Cardiac muscle cell (in vitro differentiated cells and primary cell): ENCODE data around the gene TENM3. TPM values are rescaled to one million over a fixed set of nuclear protein-coding genes. Genes with fewer than 3 reads are reported as not detected.

Experiments used
- DNase-seq, 2 donors: peaks; one replicate each; pipeline versions ENCODE4 v3.0.0 to v3.0.0-alpha.2; 2010 to 2017; ENCODE audit warnings: low read depth in 1 of 2, low spot score in 1 of 2
- H3K27ac ChIP-seq: fragments of 200-600 bp; sonication (generic); 2 replicates; pipeline ENCODE4 v1.5.1; 2016
- H3K27me3 ChIP-seq: fragments of 200-600 bp; sonication (generic); 2 replicates; pipeline ENCODE4 v1.6.0; 2016; ENCODE audit warnings: control low read depth
- H3K36me3 ChIP-seq: fragments of 200-600 bp; sonication (generic); 2 replicates; pipeline ENCODE4 v1.5.1; 2016; ENCODE audit warnings: control low read depth
- H3K4me1 ChIP-seq: fragments of 200-600 bp; sonication (generic); 2 replicates; pipeline ENCODE4 v1.8.1; 2017; ENCODE audit warnings: low read depth, mild to moderate bottlenecking, mixed run types
- H3K4me3 ChIP-seq: fragments of 200-600 bp; sonication (generic); 2 replicates; pipeline ENCODE4 v1.5.1; 2016; ENCODE audit warnings: mild to moderate bottlenecking
- H3K9me3 ChIP-seq: fragments of 200-600 bp; sonication (generic); 2 replicates; pipeline ENCODE4 v1.5.1; 2017; ENCODE audit warnings: low read depth, mild to moderate bottlenecking, control low read depth
- CTCF ChIP-seq: IDR thresholded peaks from 2 replicates; pipeline ENCODE4 v1.5.1; 2012; ENCODE audit warnings: low read depth, mild to moderate bottlenecking, low read length
- polyA plus RNA-seq: library from polyadenylated mRNA; unstranded; fragments of >200 nt; fragmentation: Nextera tagmentation; extraction: Ambion mirVana; gene quantifications from 2 replicates; pipeline ENCODE4 v1.2.1, GENCODE V29; 2016
- total RNA-seq: library from RNA; depleted of rRNA; stranded (reverse); fragments of >200 nt; gene quantifications from 2 replicates; pipeline ENCODE4 v1.2.3, GENCODE V29; 2016

TENM3 gene
- total and polyA plus RNA-seq, 2 experiments from 2014 or later = 12.5 to 24.8 TPM

GRCh38 chr4:182823576-182823975, 580.4 kb downstream of the TENM3 start:
- H3K4me3 ChIP-seq = no peak overlapping the region
- no peaks in the 10 kb centered on the region for H3K36me3 ChIP-seq
- peaks cover 4% of the 10 kb centered on the region for H3K4me1 ChIP-seq
- no peak overlapping the region for H3K27ac ChIP-seq
- no peak for DNase-seq
- no peak for TF ChIP-seq CTCF
- H3K9me3 ChIP-seq = no peaks in the 10 kb centered on the region
- no peaks in the 10 kb centered on the region for H3K27me3 ChIP-seq

- Histone ChIP-seq H3K27ac (no peak overlapping the region), H3K4me1 (peaks cover 4% of the 10 kb centered on the region), H3K27me3 (no peaks in the 10 kb centered on the region), H3K36me3 (no peaks in the 10 kb centered on the region), H3K4me3 (no peak overlapping the region), H3K9me3 (no peaks in the 10 kb centered on the region)
- no peak for TF ChIP-seq CTCF
- no peak for DNase-seq
These were observed 581.8 kb downstream of the TENM3 start for GRCh38 chr4:182825003-182825402.

GRCh38 chr4:182825786-182826185, 582.6 kb downstream of the TENM3 start:
- H3K9me3 ChIP-seq = no peaks in the 10 kb centered on the region
- H3K36me3 ChIP-seq = no peaks in the 10 kb centered on the region
- TF ChIP-seq CTCF = no peak
- no peak for DNase-seq
- no peak overlapping the region for H3K4me3 ChIP-seq
- H3K27ac ChIP-seq = no peak overlapping the region
- peaks cover 4% of the 10 kb centered on the region for H3K4me1 ChIP-seq
- H3K27me3 ChIP-seq = no peaks in the 10 kb centered on the region

- DNase-seq = no peak
- H3K36me3 ChIP-seq = no peaks in the 10 kb centered on the region
- no peak overlapping the region for H3K4me3 ChIP-seq
These were observed 583.2 kb downstream of the TENM3 start for GRCh38 chr4:182826391-182826790.

GRCh38 chr4:182827166-182827565, 584.0 kb downstream of the TENM3 start:
- Histone ChIP-seq H3K4me1 (peaks cover 4% of the 10 kb centered on the region), H3K27ac (no peak overlapping the region), H3K27me3 (peaks cover 2% of the 10 kb centered on the region), H3K36me3 (no peaks in the 10 kb centered on the region), H3K4me3 (no peak overlapping the region), H3K9me3 (no peaks in the 10 kb centered on the region)
- no peak for TF ChIP-seq CTCF
- DNase-seq = no peak

More at GRCh38 chr4:182826391-182826790, 583.2 kb downstream of the TENM3 start:
- H3K27ac ChIP-seq = no peak overlapping the region
- peaks cover 2% of the 10 kb centered on the region for H3K27me3 ChIP-seq
- no peaks in the 10 kb centered on the region for H3K9me3 ChIP-seq
- TF ChIP-seq CTCF = no peak
- H3K4me1 ChIP-seq = peaks cover 4% of the 10 kb centered on the region

GRCh38 chr4:182827954-182828353, 584.8 kb downstream of the TENM3 start:
- peaks cover 4% of the 10 kb centered on the region for H3K4me1 ChIP-seq
- DNase-seq = no peak
- TF ChIP-seq CTCF = no peak
- no peaks in the 10 kb centered on the region for H3K9me3 ChIP-seq
- peaks cover 2% of the 10 kb centered on the region for H3K27me3 ChIP-seq
- H3K36me3 ChIP-seq = no peaks in the 10 kb centered on the region
- no peak overlapping the region for H3K27ac ChIP-seq
- no peak overlapping the region for H3K4me3 ChIP-seq
